ENCODE measurements around the gene PNKP.

Gene PNKP

GRCh38 chr19:49887037-49887664, 19.8 kb upstream of the PNKP start:
- Histone ChIP-seq H3K9me3 (ENCODE audit: insufficient read depth, low read length) (no peaks in the 10 kb centered on the region), H3K27ac (ENCODE audit: low read depth, low read length) (no peak overlapping the region), H4K20me1 (ENCODE audit: low read depth, low read length) (no peaks in the 10 kb centered on the region), H2AFZ (ENCODE audit: low read depth, low read length, severe bottlenecking) (no peak overlapping the region), H3K4me2 (ENCODE audit: low read depth, low read length, poor library complexity, severe bottlenecking) (no peak overlapping the region), H3K27me3 (ENCODE audit: low read length) (no peaks in the 10 kb centered on the region), H3K4me3 (ENCODE audit: insufficient read depth, low read length, poor library complexity, severe bottlenecking) (no peak overlapping the region), H3K36me3 (ENCODE audit: low read length) (peaks cover 8% of the 10 kb centered on the region; the same call in 1 of the 2 replicates), H3K9ac (ENCODE audit: low read length) (no peak overlapping the region), H3K79me2 (ENCODE audit: insufficient read depth, low read length) (no peaks in the 10 kb centered on the region), H3F3A (ENCODE audit: insufficient read depth) (peaks cover 7% of the 10 kb centered on the region; the same call in 1 of the 2 replicates), H3K9me2 (replicated peaks; ENCODE audit: insufficient read depth, low read length) (no peaks in the 10 kb centered on the region)
- TF ChIP-seq CTCF (IDR thresholded peaks at IDR 0.05; ENCODE audit: insufficient read depth, low read length, poor library complexity, severe bottlenecking) = no peak
- no peak for TF ChIP-seq EZH2phosphoT487 (conservative IDR thresholded peaks at IDR 0.05; ENCODE audit: low read length)

- TF ChIP-seq CTCF (IDR thresholded peaks at IDR 0.05; ENCODE audit: insufficient read depth, low read length, poor library complexity, severe bottlenecking) (no peak), EZH2phosphoT487 (conservative IDR thresholded peaks at IDR 0.05; ENCODE audit: low read length) (no peak)
- Histone ChIP-seq H4K20me1 (ENCODE audit: low read depth, low read length) (no peaks in the 10 kb centered on the region), H3K4me3 (ENCODE audit: insufficient read depth, low read length, poor library complexity, severe bottlenecking) (no peak overlapping the region), H3K4me2 (ENCODE audit: low read depth, low read length, poor library complexity, severe bottlenecking) (no peak overlapping the region), H3K27ac (ENCODE audit: low read depth, low read length) (no peak overlapping the region), H3K27me3 (ENCODE audit: low read length) (no peaks in the 10 kb centered on the region), H2AFZ (ENCODE audit: low read depth, low read length, severe bottlenecking) (no peak overlapping the region), H3K36me3 (ENCODE audit: low read length) (peaks cover 8% of the 10 kb centered on the region; the same call in 1 of the 2 replicates), H3K9me2 (replicated peaks; ENCODE audit: insufficient read depth, low read length) (no peaks in the 10 kb centered on the region), H3K9me3 (ENCODE audit: insufficient read depth, low read length) (no peaks in the 10 kb centered on the region), H3K9ac (ENCODE audit: low read length) (no peak overlapping the region), H3F3A (ENCODE audit: insufficient read depth) (peaks cover 7% of the 10 kb centered on the region; the same call in 1 of the 2 replicates), H3K79me2 (ENCODE audit: insufficient read depth, low read length) (no peaks in the 10 kb centered on the region)
These were observed 17.4 kb upstream of the PNKP start for GRCh38 chr19:49884760-49885159.

DNA sequence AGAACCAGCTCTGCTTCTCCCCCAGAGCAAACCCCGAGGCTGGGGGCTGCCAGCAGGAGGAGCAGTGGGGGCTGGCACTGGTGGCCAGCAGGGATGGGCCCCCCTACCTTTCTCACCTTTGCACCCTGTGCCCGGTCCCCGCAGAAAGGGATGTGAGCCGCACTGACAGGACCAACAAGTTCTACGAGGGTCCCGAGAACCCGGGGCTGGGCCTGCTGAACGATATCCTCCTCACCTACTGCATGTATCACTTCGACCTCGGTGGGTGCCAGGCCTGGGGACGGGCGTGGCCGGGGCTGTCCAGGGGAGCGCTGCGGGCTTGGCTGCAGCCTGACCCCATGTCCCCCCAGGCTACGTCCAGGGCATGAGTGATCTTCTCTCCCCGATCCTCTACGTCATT, 16.7 kb upstream of the PNKP start:
- H2AFZ ChIP-seq (ENCODE audit: low read depth, low read length, severe bottlenecking) = no peak overlapping the region
- no peaks in the 10 kb centered on the region for H3K27me3 ChIP-seq (ENCODE audit: low read length)
- H3K9ac ChIP-seq (ENCODE audit: low read length) = no peak overlapping the region
- H3K9me3 ChIP-seq (ENCODE audit: insufficient read depth, low read length) = no peaks in the 10 kb centered on the region
- peaks cover 7% of the 10 kb centered on the region; the same call in 1 of the 2 replicates for H3F3A ChIP-seq (ENCODE audit: insufficient read depth)
- peaks cover 8% of the 10 kb centered on the region; the same call in 1 of the 2 replicates for H3K36me3 ChIP-seq (ENCODE audit: low read length)
- no peaks in the 10 kb centered on the region for H4K20me1 ChIP-seq (ENCODE audit: low read depth, low read length)
- no peaks in the 10 kb centered on the region for H3K79me2 ChIP-seq (ENCODE audit: insufficient read depth, low read length)
- no peak overlapping the region for H3K4me3 ChIP-seq (ENCODE audit: insufficient read depth, low read length, poor library complexity, severe bottlenecking)
- H3K27ac ChIP-seq (ENCODE audit: low read depth, low read length) = no peak overlapping the region
- no peak overlapping the region for H3K4me2 ChIP-seq (ENCODE audit: low read depth, low read length, poor library complexity, severe bottlenecking)
- no peak for TF ChIP-seq EZH2phosphoT487 (conservative IDR thresholded peaks at IDR 0.05; ENCODE audit: low read length)
- TF ChIP-seq CTCF (IDR thresholded peaks at IDR 0.05; ENCODE audit: insufficient read depth, low read length, poor library complexity, severe bottlenecking) = no peak
- H3K9me2 ChIP-seq (replicated peaks; ENCODE audit: insufficient read depth, low read length) = no peaks in the 10 kb centered on the region
